Glutamatergic neuron (in vitro differentiated cells): Measurements from ENCODE around the gene RBM19. TPM values are rescaled to one million over a fixed set of nuclear protein-coding genes. Genes with fewer than 3 reads are reported as not detected.

Experiments used
- DNase-seq: peaks from one replicate; pipeline ENCODE4 v3.0.0; 2022
- H3K27ac Mint-ChIP-seq: one replicate; pipeline ENCODE4 v1.8.0; 2020; ENCODE audit warnings: mild to moderate bottlenecking, mixed read lengths, inconsistent platforms; ENCODE audit not compliant: unreplicated experiment
- H3K27me3 Mint-ChIP-seq: one replicate; pipeline ENCODE4 v1.8.0; 2020; ENCODE audit warnings: mild to moderate bottlenecking, moderate library complexity, mixed read lengths, inconsistent platforms; ENCODE audit not compliant: unreplicated experiment
- H3K36me3 Mint-ChIP-seq: one replicate; pipeline ENCODE4 v1.8.0; 2020; ENCODE audit warnings: mild to moderate bottlenecking, mixed read lengths, inconsistent platforms; ENCODE audit not compliant: unreplicated experiment
- H3K4me1 Mint-ChIP-seq: one replicate; pipeline ENCODE4 v1.8.0; 2020; ENCODE audit warnings: mild to moderate bottlenecking, low read depth, mixed read lengths, inconsistent platforms; ENCODE audit not compliant: unreplicated experiment
- H3K4me3 Mint-ChIP-seq: one replicate; pipeline ENCODE4 v1.8.0; 2020; ENCODE audit warnings: mild to moderate bottlenecking, mixed read lengths, inconsistent platforms; ENCODE audit not compliant: unreplicated experiment
- H3K9me3 Mint-ChIP-seq: one replicate; pipeline ENCODE4 v1.8.0; 2020; ENCODE audit warnings: mild to moderate bottlenecking, moderate library complexity, mixed read lengths, inconsistent platforms; ENCODE audit not compliant: unreplicated experiment
- CTCF ChIP-seq: fragments of 200-600 bp; sonication (generic); IDR thresholded peaks from one replicate; pipeline ENCODE4 v1.5.0; 2021; ENCODE audit not compliant: partially characterized antibody, unreplicated experiment
- total RNA-seq: library from RNA; stranded (reverse); fragmentation: NEBNext Ultra II Directional; extraction: Animal tissue kit (Norgen Biotek cat#: 25700); gene quantifications from one replicate; pipeline ENCODE4 v1.2.1, GENCODE V29; 2021; ENCODE audit not compliant: unreplicated experiment

Gene RBM19
- total RNA-seq, 1 donor from 2014 or later = 27.4 TPM

GRCh38 chr12:113850309-113851056, 115.6 kb downstream of the RBM19 start:
- Mint-ChIP-seq H3K4me1 (peaks cover 47% of the 10 kb centered on the region), H3K9me3 (peaks cover 3% of the 10 kb centered on the region), H3K36me3 (no peaks in the 10 kb centered on the region), H3K4me3 (no peak overlapping the region), H3K27me3 (peaks cover 3% of the 10 kb centered on the region), H3K27ac (peak overlapping the region; percentile 43)
- no peak for TF ChIP-seq CTCF
- DNase-seq = no peak

DNA sequence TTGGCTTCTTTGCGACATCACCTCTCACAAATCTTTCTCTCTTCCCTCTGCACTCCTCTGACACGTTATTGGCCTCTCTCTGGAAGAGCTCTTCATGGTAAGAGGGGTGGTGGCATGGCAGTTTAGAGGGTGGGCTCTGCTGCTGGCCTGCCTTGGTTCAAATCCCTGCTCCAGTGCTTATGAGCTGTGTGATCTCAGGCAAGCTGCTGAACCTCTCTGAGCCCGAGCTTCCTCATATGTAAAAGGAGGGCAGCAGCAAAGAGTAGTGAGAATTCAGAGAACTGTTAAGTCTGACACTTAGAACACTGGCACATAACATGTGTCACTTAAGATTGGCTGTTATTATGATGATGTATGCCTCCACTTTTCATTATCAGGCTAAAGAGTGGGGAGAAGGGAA, 118.3 kb downstream of the RBM19 start:
- no peak for TF ChIP-seq CTCF
- Mint-ChIP-seq H3K4me1 (peaks cover 38% of the 10 kb centered on the region), H3K36me3 (no peaks in the 10 kb centered on the region), H3K9me3 (peaks cover 2% of the 10 kb centered on the region), H3K4me3 (no peak overlapping the region), H3K27ac (no peak overlapping the region), H3K27me3 (peaks cover 3% of the 10 kb centered on the region)
- DNase-seq = no peak

- Mint-ChIP-seq H3K9me3 (peaks cover 4% of the 10 kb centered on the region), H3K4me3 (peak overlapping the region; percentile 30), H3K4me1 (peaks cover 38% of the 10 kb centered on the region), H3K36me3 (no peaks in the 10 kb centered on the region), H3K27me3 (peaks cover 3% of the 10 kb centered on the region), H3K27ac (no peak overlapping the region)
- no peak for DNase-seq
- no peak for TF ChIP-seq CTCF
Measured at GRCh38 chr12:113846883-113847755, 119.0 kb downstream of the RBM19 start.

DNA sequence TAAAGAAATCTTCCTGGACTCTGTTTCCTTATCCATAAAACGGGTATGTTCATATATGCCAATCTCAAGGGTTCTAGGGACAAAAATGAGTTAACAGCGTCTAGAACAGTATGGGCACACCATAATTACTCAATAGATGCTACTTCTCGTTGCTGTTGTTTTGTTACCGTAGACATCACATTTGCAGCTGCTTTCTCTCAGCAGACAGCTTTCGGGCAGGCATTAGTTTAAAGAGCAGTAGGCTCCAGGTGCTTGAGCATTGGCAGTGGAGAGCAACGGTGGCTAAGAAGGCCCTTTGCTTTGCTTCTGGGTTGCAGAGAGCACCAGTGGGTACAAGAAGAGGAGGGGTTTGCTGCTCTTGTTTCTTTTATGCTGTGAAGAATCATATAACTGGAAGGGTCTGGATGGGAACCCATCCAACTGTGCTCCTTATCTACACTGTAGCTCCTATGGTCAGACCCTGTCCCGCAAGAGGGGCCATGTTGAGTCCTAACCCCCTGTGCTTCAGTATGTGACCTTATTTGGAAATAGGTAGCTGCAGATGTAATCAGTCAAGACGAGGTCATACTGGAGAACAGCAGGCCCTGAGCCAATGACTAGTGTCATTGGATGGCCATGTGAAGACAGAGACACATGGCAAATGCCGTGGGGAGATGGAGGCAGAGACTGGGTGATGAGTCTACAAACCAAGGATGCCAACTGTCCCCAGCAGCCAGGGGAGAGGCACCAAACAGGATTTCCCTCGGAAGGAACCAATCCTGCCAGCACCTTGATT, 120.0 kb downstream of the RBM19 start:
- H3K27ac Mint-ChIP-seq = peak overlapping the region; percentile 28
- peaks cover 4% of the 10 kb centered on the region for H3K9me3 Mint-ChIP-seq
- no peak for TF ChIP-seq CTCF
- no peak overlapping the region for H3K4me3 Mint-ChIP-seq
- no peak for DNase-seq
- peaks cover 38% of the 10 kb centered on the region for H3K4me1 Mint-ChIP-seq
- no peaks in the 10 kb centered on the region for H3K36me3 Mint-ChIP-seq
- H3K27me3 Mint-ChIP-seq = peaks cover 3% of the 10 kb centered on the region
